Endothelial cell of umbilical vein (primary cell): ENCODE data around the gene PIK3C3. TPM values are rescaled to one million over a fixed set of nuclear protein-coding genes. Genes with fewer than 3 reads are reported as not detected.

Experiments
- BruUV-seq: library from RNA; stranded (reverse); fragments of 400-500 nt; replicated peaks from 2 replicates; lab custom pipeline; 2021; lab: Mats Ljungman, UMichigan
- CTCF ChIA-PET: fragments of 300-600, 350-600 bp; sonication (Branson Sonifier 250); formaldehyde crosslinking; loops from one replicate; lab custom pipeline; 2021; ENCODE audit warnings: antibody characterized with exemption, inconsistent platforms; lab: Charles Lee
- POLR2A ChIA-PET: fragments of 300-600, 350-600 bp; sonication (Branson Sonifier 250); formaldehyde crosslinking; loops from one replicate; lab custom pipeline; 2021; ENCODE audit warnings: antibody characterized with exemption, inconsistent platforms; lab: Charles Lee
- DNase-seq: peaks from one replicate; pipeline ENCODE4 v3.0.0-alpha.2; 2011; ENCODE audit warnings: low read depth, low spot score
- FAIRE-seq: peaks from 2 replicates; lab custom pipeline; 2011; peaks lifted over from hg19 to GRCh38; lab: Jason Lieb, UNC
- H2AFZ ChIP-seq: 2 replicates; pipeline ENCODE4 v1.6.0; 2012; ENCODE audit warnings: low read depth, low read length, control low read depth, inconsistent platforms
- H3K27ac ChIP-seq: 2 replicates; pipeline ENCODE4 v1.5.1; 2011; ENCODE audit warnings: low read depth, mild to moderate bottlenecking, control low read depth, low read length, moderate library complexity; ENCODE audit not compliant: insufficient read depth
- H3K27me3 ChIP-seq, 2 experiments: 2 replicates each; pipeline versions ENCODE4 v1.6.0 to v1.6.1; 2011; ENCODE audit warnings: low read length in 2 of 2, mixed read lengths in 1 of 2; ENCODE audit not compliant: control insufficient read depth in 2 of 2, insufficient read depth in 2 of 2
- H3K36me3 ChIP-seq, 2 experiments: 2 replicates in 1 of 2; 3 replicates in 1 of 2; pipeline ENCODE4 v1.5.1; 2011; ENCODE audit warnings: low read length in 2 of 2, mild to moderate bottlenecking in 1 of 2, moderate library complexity in 1 of 2; ENCODE audit not compliant: control insufficient read depth in 2 of 2, insufficient read depth in 2 of 2; ENCODE audit errors: extremely low read depth in 1 of 2
- H3K4me1 ChIP-seq: 3 replicates; pipeline ENCODE4 v1.5.1; 2011; ENCODE audit warnings: mild to moderate bottlenecking, low read length; ENCODE audit not compliant: control insufficient read depth, insufficient read depth; ENCODE audit errors: extremely low read depth
- H3K4me2 ChIP-seq: 2 replicates; pipeline ENCODE4 v1.6.1; 2011; ENCODE audit warnings: low read length, control low read depth, mixed read lengths; ENCODE audit not compliant: insufficient read depth
- H3K4me3 ChIP-seq, 3 experiments: fragments of 200-600 bp in 1 of 3; sonication (generic), shearing (Covaris generic) in 1 of 3; replicated peaks in 1 of 3; 2 replicates each; pipeline ENCODE4 v1.5.1; 2011 to 2016; ENCODE audit warnings: control low read depth in 3 of 3, low read length in 3 of 3, mild to moderate bottlenecking in 2 of 3, inconsistent platforms in 1 of 3, low read depth in 1 of 3, moderate library complexity in 1 of 3; ENCODE audit not compliant: insufficient read depth in 1 of 3
- H3K79me2 ChIP-seq: 2 replicates; pipeline ENCODE4 v1.6.0; 2012; ENCODE audit warnings: low read length, inconsistent platforms; ENCODE audit not compliant: control insufficient read depth, insufficient read depth
- H3K9ac ChIP-seq: replicated peaks from 2 replicates; pipeline ENCODE3; 2011; ENCODE audit warnings: low read length, control low read depth; ENCODE audit not compliant: insufficient read depth; ENCODE audit errors: extremely low read depth
- H3K9me1 ChIP-seq: replicated peaks from 3 replicates; pipeline ENCODE4 v1.6.0; 2011; ENCODE audit warnings: mild to moderate bottlenecking, low read length; ENCODE audit not compliant: control insufficient read depth, insufficient read depth; ENCODE audit errors: extremely low read depth
- H3K9me3 ChIP-seq: replicated peaks from 2 replicates; pipeline ENCODE4 v1.5.1; 2012; ENCODE audit warnings: low read length, inconsistent platforms; ENCODE audit not compliant: control insufficient read depth, insufficient read depth
- H4K20me1 ChIP-seq: replicated peaks from 2 replicates; pipeline ENCODE3; 2011; ENCODE audit warnings: mild to moderate bottlenecking, low read length; ENCODE audit not compliant: control insufficient read depth, insufficient read depth; ENCODE audit errors: extremely low read depth
- CTCF ChIP-seq, 2 donors: IDR thresholded peaks; 1 replicate in 1 of 2; 2 replicates in 1 of 2; pipeline ENCODE4 v1.5.1; 2011; ENCODE audit warnings: low read length in 2 of 2, mild to moderate bottlenecking in 2 of 2, moderate library complexity in 2 of 2, control low read depth in 1 of 2, inconsistent platforms in 1 of 2, low read depth in 1 of 2; ENCODE audit not compliant: insufficient read depth in 1 of 2; ENCODE audit errors: extremely low read depth in 1 of 2
- EZH2 ChIP-seq: IDR thresholded peaks from 2 replicates; pipeline ENCODE4 v1.6.1; 2012; ENCODE audit warnings: borderline replicate concordance, low read depth, mild to moderate bottlenecking, moderate library complexity, low read length, inconsistent platforms; ENCODE audit not compliant: severe bottlenecking
- FOS ChIP-seq: IDR thresholded peaks from 2 replicates; pipeline ENCODE4 v1.6.1; 2011; ENCODE audit warnings: mild to moderate bottlenecking, low read length, moderate library complexity, borderline replicate concordance; ENCODE audit not compliant: insufficient read depth
- GATA2 ChIP-seq: IDR thresholded peaks from 2 replicates; pipeline ENCODE4 v1.7.0; 2011; ENCODE audit warnings: low read depth, mild to moderate bottlenecking, moderate library complexity, mixed read lengths, low read length; ENCODE audit not compliant: insufficient read length, insufficient read depth
- JUN ChIP-seq: IDR thresholded peaks from 2 replicates; pipeline ENCODE4 v1.6.1; 2011; ENCODE audit warnings: borderline replicate concordance, low read depth; ENCODE audit not compliant: insufficient read length, insufficient read depth
- MAX ChIP-seq: IDR thresholded peaks from 2 replicates; pipeline ENCODE4 v1.6.1; 2011; ENCODE audit not compliant: insufficient read depth, insufficient read length
- MYC ChIP-seq: IDR thresholded peaks from one replicate; pipeline ENCODE4 v1.6.1; 2011; ENCODE audit warnings: mild to moderate bottlenecking, low read depth, low read length
- POLR2A ChIP-seq: IDR thresholded peaks from 2 replicates; pipeline ENCODE4 v1.6.1; 2012; ENCODE audit warnings: low read depth, mild to moderate bottlenecking, control low read depth, low read length
- POLR2AphosphoS5 ChIP-seq: IDR thresholded peaks from 2 replicates; pipeline ENCODE4 v1.6.1; 2012; ENCODE audit warnings: low read depth, mild to moderate bottlenecking, control low read depth, low read length, moderate library complexity; ENCODE audit not compliant: insufficient read depth
- dilution Hi-C: fragments of 300-500 bp; cut with MboI; formaldehyde crosslinking; loops from one replicate; pipeline ENCODE4 v1.15.0; 2019; ENCODE audit warnings: low sequenced_read_pairs; ENCODE audit not compliant: extremely low pct_ligation_motif_present
- intact Hi-C: fragments of 100-400 bp; cut with micrococcal nuclease; formaldehyde crosslinking; loops from one replicate; pipeline ENCODE4 v1.10.0; 2022
- polyA plus RNA-seq, 4 experiments: library from polyadenylated mRNA; depleted of rRNA in 3 of 4; stranded (reverse) in 3 of 4; unstranded in 1 of 4; fragments of >200 nt; gene quantifications; 2 replicates each; pipeline versions ENCODE4 v1.2.1 to v1.2.3, GENCODE V29; 2011 to 2012; ENCODE audit warnings: missing spikeins in 1 of 4
- total RNA-seq: library from RNA; stranded (reverse); gene quantifications from 2 replicates; pipeline ENCODE4 v1.2.3, GENCODE V29; 2021

The PIK3C3 gene
- total and polyA plus RNA-seq, 2 donors (not counting 3 experiments of a cell fraction or from before 2014, with no cell fraction given): 19.5 to 47.3 TPM

- dilution Hi-C loops (no loop called here), intact Hi-C loops (no loop called here)
- DNase-seq: no peak
- POLR2A ChIA-PET: no interaction called here
- BruUV-seq: no TSS peak
- H3K4me3 ChIP-seq: no peak overlapping the region
- H3K27ac ChIP-seq: no peak overlapping the region
- no peak overlapping the region for H2AFZ ChIP-seq
- TF ChIP-seq POLR2A (no peak), MAX (no peak)
- no peaks in the 10 kb centered on the region for H3K79me2 ChIP-seq
- no peak overlapping the region for H3K4me2 ChIP-seq
- FAIRE-seq: no peak
- no peaks in the 10 kb centered on the region for H4K20me1 ChIP-seq
- H3K9me1 ChIP-seq: no peaks in the 10 kb centered on the region
- CTCF ChIA-PET: no interaction called here
- H3K4me1 ChIP-seq: no peaks in the 10 kb centered on the region
- no peaks in the 10 kb centered on the region for H3K9me3 ChIP-seq
- no peak overlapping the region for H3K9ac ChIP-seq
- no peaks in the 10 kb centered on the region for H3K27me3 ChIP-seq
- H3K36me3 ChIP-seq: no peaks in the 10 kb centered on the region
Measured at GRCh38 chr18:41921770-41922169, 33.3 kb upstream of the PIK3C3 start.

- H3K4me3 ChIP-seq: no peak overlapping the region
- H3K4me2 ChIP-seq: no peak overlapping the region
- TF ChIP-seq POLR2A (no peak), CTCF (IDR thresholded peaks at IDR 0.05; ENCODE audit: extremely low read depth in 1 of 2, insufficient read depth in 1 of 2, low read depth in 1 of 2, low read length in 2 of 2) (no peak), EZH2 (no peak), FOS (no peak), GATA2 (no peak), JUN (no peak), MYC (no peak), MAX (no peak), POLR2AphosphoS5 (no peak)
- no peaks in the 10 kb centered on the region for H3K36me3 ChIP-seq
- H3K27me3 ChIP-seq: no peaks in the 10 kb centered on the region
- H3K79me2 ChIP-seq: no peaks in the 10 kb centered on the region
- no peaks in the 10 kb centered on the region for H3K4me1 ChIP-seq
- DNase-seq: no peak
- H3K9ac ChIP-seq: no peak overlapping the region
- H3K9me3 ChIP-seq: no peaks in the 10 kb centered on the region
- FAIRE-seq: no peak
- intact Hi-C loops: no loop called here
- no TSS peak for BruUV-seq
- H4K20me1 ChIP-seq: no peaks in the 10 kb centered on the region
- H3K9me1 ChIP-seq: no peaks in the 10 kb centered on the region
- dilution Hi-C loops: no loop called here
- H3K27ac ChIP-seq: no peak overlapping the region
- ChIA-PET CTCF (no interaction called here), POLR2A (no interaction called here)
- no peak overlapping the region for H2AFZ ChIP-seq
Measured at GRCh38 chr18:41922176-41922575, 32.9 kb upstream of the PIK3C3 start.
